GM12864 (cell line): ENCODE results near the gene FAM43B.

Source experiments
- DNase-seq: peaks from one replicate; pipeline ENCODE4 v3.0.0-alpha.2; 2011; ENCODE audit warnings: low read depth
- H3K4me3 ChIP-seq: 2 replicates; pipeline ENCODE4 v1.5.1; 2011; ENCODE audit warnings: mild to moderate bottlenecking, low read depth, low read length, control low read depth
- TF ChIP-seq, protein P1 (sequence below): IDR thresholded peaks from 2 replicates; pipeline ENCODE4 v1.5.1; 2011; ENCODE audit warnings: low read depth, mild to moderate bottlenecking, moderate library complexity, low read length, control low read depth, inconsistent platforms; ENCODE audit errors: missing control alignments

FAM43B gene

GRCh38 chr1:20569523-20570098, 17.2 kb downstream of the FAM43B start:
- DNase-seq, result no peak
- TF ChIP-seq, protein P1, sequence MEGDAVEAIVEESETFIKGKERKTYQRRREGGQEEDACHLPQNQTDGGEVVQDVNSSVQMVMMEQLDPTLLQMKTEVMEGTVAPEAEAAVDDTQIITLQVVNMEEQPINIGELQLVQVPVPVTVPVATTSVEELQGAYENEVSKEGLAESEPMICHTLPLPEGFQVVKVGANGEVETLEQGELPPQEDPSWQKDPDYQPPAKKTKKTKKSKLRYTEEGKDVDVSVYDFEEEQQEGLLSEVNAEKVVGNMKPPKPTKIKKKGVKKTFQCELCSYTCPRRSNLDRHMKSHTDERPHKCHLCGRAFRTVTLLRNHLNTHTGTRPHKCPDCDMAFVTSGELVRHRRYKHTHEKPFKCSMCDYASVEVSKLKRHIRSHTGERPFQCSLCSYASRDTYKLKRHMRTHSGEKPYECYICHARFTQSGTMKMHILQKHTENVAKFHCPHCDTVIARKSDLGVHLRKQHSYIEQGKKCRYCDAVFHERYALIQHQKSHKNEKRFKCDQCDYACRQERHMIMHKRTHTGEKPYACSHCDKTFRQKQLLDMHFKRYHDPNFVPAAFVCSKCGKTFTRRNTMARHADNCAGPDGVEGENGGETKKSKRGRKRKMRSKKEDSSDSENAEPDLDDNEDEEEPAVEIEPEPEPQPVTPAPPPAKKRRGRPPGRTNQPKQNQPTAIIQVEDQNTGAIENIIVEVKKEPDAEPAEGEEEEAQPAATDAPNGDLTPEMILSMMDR, result no peak
- no peak overlapping the region for H3K4me3 ChIP-seq

GRCh38 chr1:20571427-20571826, 19.1 kb downstream of the FAM43B start:
- DNase-seq, result no peak
- TF ChIP-seq, protein P1, result no peak
- no peak overlapping the region for H3K4me3 ChIP-seq

DNA sequence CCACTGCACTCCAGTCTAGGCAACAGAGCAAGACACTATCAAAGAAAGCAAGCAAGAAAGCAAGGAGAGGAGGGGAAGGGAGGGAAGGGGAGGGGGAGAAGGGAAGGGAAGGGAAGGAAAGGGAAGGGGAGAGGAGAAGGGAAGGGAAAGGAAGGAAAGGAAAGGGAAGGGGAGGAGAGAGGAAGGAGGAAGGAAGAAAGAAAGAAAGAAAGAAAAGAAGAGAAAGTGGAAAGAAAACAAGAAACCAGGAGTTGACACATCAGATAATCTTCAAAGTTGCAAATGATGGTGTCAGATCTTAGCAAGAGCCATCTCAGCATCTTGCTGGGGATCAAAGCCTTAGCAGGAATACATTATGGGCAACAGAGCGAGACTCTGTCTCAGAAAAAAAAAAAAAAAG, 21.6 kb downstream of the FAM43B start:
- H3K4me3 ChIP-seq, result no peak overlapping the region
- TF ChIP-seq, protein P1, result no peak
- DNase-seq, result no peak

GRCh38 chr1:20574686-20575540, 22.5 kb downstream of the FAM43B start:
- peak; percentile 18 for DNase-seq
- TF ChIP-seq, protein P1, result peak; percentile 82
- no peak overlapping the region for H3K4me3 ChIP-seq

DNA sequence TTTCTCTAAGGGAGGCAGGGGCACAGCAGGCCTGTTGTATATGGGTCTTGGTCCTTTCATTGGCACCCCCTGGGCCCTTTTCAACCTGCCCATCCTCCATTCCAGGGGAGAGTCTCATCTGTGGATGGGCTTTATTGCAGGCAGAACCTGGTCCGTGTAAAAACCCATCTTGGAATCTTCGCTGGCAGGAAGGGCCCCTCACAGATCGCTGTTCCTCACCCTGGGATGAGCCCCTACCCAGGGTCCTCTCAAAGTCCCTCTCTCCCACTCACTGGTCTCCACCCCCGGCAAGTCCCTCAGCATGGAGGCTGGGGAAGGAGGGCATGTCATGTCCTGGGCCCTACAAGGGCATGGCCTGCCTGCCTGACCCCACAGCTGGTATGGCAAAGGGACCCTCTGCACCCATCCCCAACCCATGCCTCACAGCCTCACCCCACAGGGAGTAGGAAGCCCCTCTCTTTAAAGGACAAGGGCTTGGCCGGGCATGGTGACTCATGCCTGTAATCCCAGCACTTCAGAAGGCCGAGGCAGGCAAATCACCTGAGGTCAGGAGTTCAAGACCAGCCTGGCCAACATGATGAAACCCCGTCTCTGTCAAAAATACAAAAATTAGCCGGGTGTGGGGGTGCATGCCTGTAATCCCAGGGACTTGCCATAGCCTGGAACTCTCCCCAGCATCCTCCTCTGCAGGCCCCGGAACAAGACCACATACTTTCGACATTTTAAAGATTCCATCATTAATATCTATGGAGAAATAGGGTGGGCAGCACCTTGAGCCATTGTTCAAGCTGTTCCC, 23.4 kb downstream of the FAM43B start:
- H3K4me3 ChIP-seq, result no peak overlapping the region
- no peak for DNase-seq
- TF ChIP-seq, protein P1, result no peak

DNA sequence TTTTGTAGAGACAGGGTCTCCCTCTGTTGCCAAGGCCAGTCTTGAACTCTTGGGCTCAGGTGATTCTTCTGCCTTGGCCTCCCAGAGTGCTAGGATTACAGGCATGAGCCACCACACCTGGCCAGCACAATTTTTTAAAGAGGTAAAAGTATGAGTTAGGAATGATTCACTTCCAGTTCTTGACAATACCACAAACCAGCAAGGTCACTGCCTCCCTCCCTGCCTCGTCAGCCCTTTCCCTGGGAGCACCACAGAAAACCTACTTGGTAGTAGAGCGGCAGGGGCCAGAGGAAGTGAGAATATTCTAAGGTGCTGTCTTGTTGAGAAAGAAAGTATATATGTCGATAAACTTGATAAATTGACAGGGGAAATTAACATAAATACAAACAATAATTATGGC, 25.7 kb downstream of the FAM43B start:
- TF ChIP-seq, protein P1, result no peak
- no peak for DNase-seq
- no peak overlapping the region for H3K4me3 ChIP-seq
